RWPE1 (cell line): ENCODE results near the gene IL17RD.
A peak's percentile ranks its signal among the peaks of the same experiment; 100 is the strongest.
"Not testable (repeated sequence)": the region's sequence is repeated elsewhere in the genome, so short reads cannot be mapped to it uniquely, and the experiment has no call there.

ENCODE experiments used
- CTCF ChIA-PET: fragments of 350-600 bp; sonication (Branson Sonifier 250); formaldehyde crosslinking; extraction: SDS; loops from one replicate; lab custom pipeline; 2021; lab: Yijun Ruan, JAX
- POLR2A ChIA-PET: fragments of 400-600 bp; formaldehyde crosslinking; extraction: SDS; loops from one replicate; lab custom pipeline; 2020; ENCODE audit warnings: antibody characterized with exemption; ENCODE audit not compliant: low non-redundant PET; lab: Yijun Ruan, JAX
- DNase-seq: peaks from one replicate; pipeline ENCODE4 v3.0.0; 2012; ENCODE audit warnings: low spot score
- H3K27ac ChIP-seq: fragments of 450-650 bp; 2 replicates; pipeline ENCODE4 v1.5.1; 2017
- CTCF ChIP-seq: fragments of 450-650 bp; conservative IDR thresholded peaks from 2 replicates; pipeline ENCODE4 v1.5.1; 2017; ENCODE audit warnings: low read depth, mild to moderate bottlenecking

The IL17RD gene

GRCh38 chr3:57086201-57086600 lies 79.0 kb downstream of the IL17RD start:
- ChIA-PET POLR2A (no interaction called here), CTCF (no interaction called here)
- no peak overlapping the region for H3K27ac ChIP-seq
- no peak for TF ChIP-seq CTCF
- DNase-seq = no peak

- no peak overlapping the region for H3K27ac ChIP-seq
- ChIA-PET CTCF (no interaction called here), POLR2A (no interaction called here)
- no peak for TF ChIP-seq CTCF
- peak; percentile 18 for DNase-seq
Observed at GRCh38 chr3:57085211-57085610, 79.9 kb downstream of the IL17RD start.

- H3K27ac ChIP-seq, POLR2A ChIA-PET, DNase-seq: not testable (repeated sequence)
- CTCF ChIA-PET = interaction anchor here (0.5 kb wide), 1 partner anchor 13 kb away, joined by 4 read pairs; no protein-coding TSS in a partner anchor
Observed at GRCh38 chr3:57083266-57083995, 81.7 kb downstream of the IL17RD start.

- no peak overlapping the region for H3K27ac ChIP-seq
- ChIA-PET CTCF (no interaction called here), POLR2A (no interaction called here)
- TF ChIP-seq CTCF = no peak
- no peak for DNase-seq
Observed at GRCh38 chr3:57082481-57082880, 82.7 kb downstream of the IL17RD start.

GRCh38 chr3:57081173-57081572 lies 84.0 kb downstream of the IL17RD start:
- H3K27ac ChIP-seq = no peak overlapping the region
- POLR2A ChIA-PET = no interaction called here
- CTCF ChIA-PET = no interaction called here
- DNase-seq = no peak
- no peak for TF ChIP-seq CTCF

- no peak for TF ChIP-seq CTCF
- POLR2A ChIA-PET = no interaction called here
- DNase-seq = no peak
- 0 out of 2 replicates have a peak overlapping the region, but pooled peaks have one; percentile 12 for H3K27ac ChIP-seq
- CTCF ChIA-PET = interaction anchor here (0.6 to 0.7 kb wide), 2 partner anchors 43 to 141 kb away, joined by 3 to 5 read pairs; no protein-coding TSS in a partner anchor
Observed at GRCh38 chr3:57080171-57080570, 85.0 kb downstream of the IL17RD start.

- H3K27ac ChIP-seq = no peak overlapping the region; the same call in 1 of the 2 replicates
- no peak for TF ChIP-seq CTCF
- no peak for DNase-seq
- POLR2A ChIA-PET = interaction anchor here (0.6 kb wide), 1 partner anchor 66 kb away, joined by 3 read pairs; no protein-coding TSS in a partner anchor
- CTCF ChIA-PET = interaction anchor here (0.7 kb wide), 1 partner anchor 44 kb away, joined by 3 read pairs; no protein-coding TSS in a partner anchor
Observed at GRCh38 chr3:57079474-57079831, 85.7 kb downstream of the IL17RD start.
